IPS DF 6.9 (cell line): ENCODE data around the gene NRP2.

ENCODE experiments used
- DNase-seq: peaks from one replicate; pipeline ENCODE4 v3.0.0-alpha.2; 2013; ENCODE audit warnings: low read depth, low spot score
- H3K27ac ChIP-seq: one replicate; pipeline ENCODE4 v1.5.1; 2013; ENCODE audit warnings: low read length, control low read depth
- H3K27me3 ChIP-seq: 2 replicates; pipeline ENCODE4 v1.6.1; 2013; ENCODE audit warnings: mild to moderate bottlenecking, low read length; ENCODE audit not compliant: control insufficient read depth, insufficient read depth
- H3K36me3 ChIP-seq: 2 replicates; pipeline ENCODE4 v1.6.1; 2013; ENCODE audit warnings: low read length; ENCODE audit not compliant: control insufficient read depth, insufficient read depth
- H3K4me1 ChIP-seq: 2 replicates; pipeline ENCODE4 v1.6.1; 2013; ENCODE audit warnings: low read length; ENCODE audit not compliant: control insufficient read depth, insufficient read depth
- H3K4me3 ChIP-seq: 2 replicates; pipeline ENCODE4 v1.5.1; 2013; ENCODE audit warnings: mild to moderate bottlenecking, low read length
- H3K9me3 ChIP-seq: 2 replicates; pipeline ENCODE4 v1.6.1; 2013; ENCODE audit warnings: low read length, inconsistent platforms; ENCODE audit not compliant: control insufficient read depth, insufficient read depth
- WGBS: extraction: QIAGEN DNeasy Blood & Tissue Kit; methylation state at CpG from one replicate; pipeline ENCODE4 v1.1.7; 2013; ENCODE audit warnings: mixed read lengths, missing lambda C conversion rate; ENCODE audit not compliant: insufficient read length, insufficient coverage; 5-methylcytosine and 5-hydroxymethylcytosine counted together

The NRP2 gene

DNA sequence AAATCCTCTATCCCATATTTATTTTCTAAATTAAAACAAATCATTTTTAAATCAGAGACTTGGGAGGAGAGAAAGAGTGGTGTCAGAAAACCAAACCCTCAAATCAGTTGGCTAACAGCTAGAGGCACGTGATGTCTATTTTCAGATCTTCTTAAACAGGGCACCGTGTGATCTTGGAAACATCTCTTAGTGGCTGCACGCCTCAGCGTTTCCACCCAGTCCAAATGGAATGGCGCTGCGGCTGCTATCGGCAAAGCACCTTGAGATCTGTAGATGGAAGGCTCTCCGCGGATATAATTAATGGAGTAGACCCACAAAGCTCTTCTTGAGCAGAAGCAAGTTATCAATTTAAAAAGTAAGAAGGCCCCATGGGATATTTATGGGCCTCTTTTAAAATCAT, 50.0 kb downstream of the NRP2 start:
- Histone ChIP-seq H3K9me3 (no peaks in the 10 kb centered on the region), H3K36me3 (peaks cover 3% of the 10 kb centered on the region; the same call in 1 of the 2 replicates), H3K27me3 (no peaks in the 10 kb centered on the region), H3K4me3 (no peak overlapping the region), H3K4me1 (peaks cover 10% of the 10 kb centered on the region; the same call in 1 of the 2 replicates), H3K27ac (no peak overlapping the region)
- WGBS, result no CpG with 5 or more reads among the region's 9 CpGs
- no peak for DNase-seq

GRCh38 chr2:205733082-205733481, 50.8 kb downstream of the NRP2 start:
- Histone ChIP-seq H3K4me1 (peaks cover 10% of the 10 kb centered on the region; the same call in 1 of the 2 replicates), H3K27me3 (no peaks in the 10 kb centered on the region), H3K4me3 (no peak overlapping the region), H3K27ac (no peak overlapping the region), H3K9me3 (no peaks in the 10 kb centered on the region), H3K36me3 (peaks cover 3% of the 10 kb centered on the region; the same call in 1 of the 2 replicates)
- no peak for DNase-seq
- WGBS, result no CpG with 5 or more reads among the region's 9 CpGs

- Histone ChIP-seq H3K4me3 (no peak overlapping the region), H3K27me3 (no peaks in the 10 kb centered on the region), H3K9me3 (no peaks in the 10 kb centered on the region), H3K36me3 (0 out of 2 replicates have a peak, but pooled peaks cover under 1% of the 10 kb centered on the region), H3K27ac (no peak overlapping the region), H3K4me1 (peaks cover 10% of the 10 kb centered on the region; the same call in 1 of the 2 replicates)
- no peak for DNase-seq
- no CpG with 5 or more reads among the region's 14 CpGs for WGBS
These were observed 51.3 kb downstream of the NRP2 start for GRCh38 chr2:205733648-205734047.

- H3K4me1 ChIP-seq, result peaks cover 10% of the 10 kb centered on the region; the same call in 1 of the 2 replicates
- no peak overlapping the region for H3K4me3 ChIP-seq
- no peaks in the 10 kb centered on the region for H3K27me3 ChIP-seq
- no peaks in the 10 kb centered on the region for H3K9me3 ChIP-seq
- no peak overlapping the region for H3K27ac ChIP-seq
- no peaks in the 10 kb centered on the region for H3K36me3 ChIP-seq
- no CpG with 5 or more reads among the region's 6 CpGs for WGBS
- DNase-seq, result no peak
These were observed 52.2 kb downstream of the NRP2 start for GRCh38 chr2:205734436-205735037.

- peaks cover 8% of the 10 kb centered on the region for H3K36me3 ChIP-seq
- no peaks in the 10 kb centered on the region for H3K9me3 ChIP-seq
- WGBS, result no CpG with 5 or more reads among the region's 15 CpGs
These were observed 56.0 kb downstream of the NRP2 start for GRCh38 chr2:205738117-205738968.

GRCh38 chr2:205739620-205740019, 57.3 kb downstream of the NRP2 start:
- WGBS, result no CpG with 5 or more reads among the region's 1 CpG

More at GRCh38 chr2:205738117-205738968, 56.0 kb downstream of the NRP2 start:
- no peak for DNase-seq
- H3K27ac ChIP-seq, result no peak overlapping the region
- peaks cover 4% of the 10 kb centered on the region; the same call in 1 of the 2 replicates for H3K4me1 ChIP-seq
- H3K27me3 ChIP-seq, result no peaks in the 10 kb centered on the region
- no peak overlapping the region for H3K4me3 ChIP-seq

GRCh38 chr2:205740381-205740780, 58.1 kb downstream of the NRP2 start:
- H3K4me1 ChIP-seq, result no peaks in the 10 kb centered on the region
- H3K9me3 ChIP-seq, result no peaks in the 10 kb centered on the region
- no peaks in the 10 kb centered on the region for H3K27me3 ChIP-seq
- no peak overlapping the region for H3K27ac ChIP-seq
- WGBS, result no CpG with 5 or more reads among the region's 8 CpGs
- no peak overlapping the region for H3K4me3 ChIP-seq
- peaks cover 9% of the 10 kb centered on the region for H3K36me3 ChIP-seq
- no peak for DNase-seq

More at GRCh38 chr2:205739620-205740019, 57.3 kb downstream of the NRP2 start:
- Histone ChIP-seq H3K27me3 (no peaks in the 10 kb centered on the region), H3K27ac (no peak overlapping the region), H3K4me3 (no peak overlapping the region), H3K36me3 (peaks cover 9% of the 10 kb centered on the region), H3K4me1 (no peaks in the 10 kb centered on the region), H3K9me3 (no peaks in the 10 kb centered on the region)
- DNase-seq, result no peak

DNA sequence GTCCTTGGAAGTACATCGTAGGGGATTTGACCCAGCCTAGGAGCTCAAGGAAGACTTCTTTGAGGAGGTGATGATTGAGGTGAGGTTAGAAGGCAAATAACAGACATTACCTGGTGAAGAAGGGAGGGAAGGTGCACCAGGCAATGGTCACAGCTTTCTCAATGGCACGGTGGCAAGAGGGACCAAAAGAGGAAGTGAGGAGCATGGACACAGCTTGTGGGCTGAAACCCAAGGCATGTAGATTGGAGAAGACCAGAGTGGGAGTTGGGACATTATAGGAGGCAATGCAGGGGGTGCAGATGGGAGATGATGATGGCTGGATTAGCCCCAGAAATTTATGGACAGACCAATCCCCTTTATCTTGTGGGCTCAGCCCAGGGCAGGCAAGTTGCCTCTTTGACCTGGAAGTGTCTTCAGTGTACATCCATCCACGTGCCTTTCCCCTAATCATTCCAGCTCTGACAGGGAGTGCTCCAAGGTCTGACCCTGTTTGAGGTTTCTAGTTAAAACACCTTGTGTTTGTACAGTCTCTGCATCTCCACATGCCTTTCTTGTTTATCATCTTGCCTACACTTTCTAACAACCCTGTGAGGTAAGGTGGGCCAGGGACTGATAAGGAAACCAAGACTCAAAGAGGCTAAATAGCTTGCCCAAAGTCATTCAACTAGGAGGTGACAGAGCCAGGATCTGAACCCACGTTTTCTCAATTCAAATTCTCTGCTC, 59.1 kb downstream of the NRP2 start:
- WGBS, result no CpG with 5 or more reads among the region's 4 CpGs
- no peak overlapping the region for H3K27ac ChIP-seq
- no peaks in the 10 kb centered on the region for H3K9me3 ChIP-seq
- peaks cover 9% of the 10 kb centered on the region for H3K36me3 ChIP-seq
- no peak overlapping the region for H3K4me3 ChIP-seq
- H3K4me1 ChIP-seq, result no peaks in the 10 kb centered on the region
- DNase-seq, result no peak
- H3K27me3 ChIP-seq, result no peaks in the 10 kb centered on the region

DNA sequence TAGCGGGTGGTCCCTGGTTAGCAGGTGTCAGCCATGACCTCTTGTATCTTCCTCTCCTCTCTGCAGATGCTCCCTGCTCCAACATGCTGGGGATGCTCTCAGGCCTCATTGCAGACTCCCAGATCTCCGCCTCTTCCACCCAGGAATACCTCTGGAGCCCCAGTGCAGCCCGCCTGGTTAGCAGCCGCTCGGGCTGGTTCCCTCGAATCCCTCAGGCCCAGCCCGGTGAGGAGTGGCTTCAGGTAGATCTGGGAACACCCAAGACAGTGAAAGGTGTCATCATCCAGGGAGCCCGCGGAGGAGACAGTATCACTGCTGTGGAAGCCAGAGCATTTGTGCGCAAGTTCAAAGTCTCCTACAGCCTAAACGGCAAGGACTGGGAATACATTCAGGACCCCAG, 60.8 kb downstream of the NRP2 start:
- peaks cover 9% of the 10 kb centered on the region for H3K36me3 ChIP-seq
- no CpG with 5 or more reads among the region's 11 CpGs for WGBS

DNA sequence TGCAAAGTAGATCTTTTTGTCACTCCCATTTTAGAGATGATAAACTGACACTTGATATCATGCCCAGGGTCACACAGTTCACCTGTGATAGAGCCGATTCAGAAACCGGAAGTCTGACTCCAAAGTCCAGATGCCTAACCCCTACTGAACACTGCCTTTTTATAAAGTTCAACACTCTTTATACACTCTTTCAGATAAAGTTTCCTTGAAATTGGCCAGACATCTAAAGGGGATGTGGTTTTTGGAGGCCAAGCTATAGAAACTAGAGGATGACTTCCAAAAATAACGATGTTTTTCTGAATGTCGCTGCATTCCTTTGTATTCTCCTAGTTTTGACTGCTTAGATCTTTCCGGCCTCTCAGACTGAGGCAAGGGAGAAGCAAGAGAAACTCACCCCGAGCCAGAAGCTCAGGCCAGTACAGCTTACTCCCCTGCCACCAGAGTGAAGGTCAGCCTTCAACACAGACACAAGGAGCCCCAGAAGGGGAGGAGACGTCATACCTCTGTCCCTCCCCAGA, 61.8 kb downstream of the NRP2 start:
- Histone ChIP-seq H3K9me3 (no peaks in the 10 kb centered on the region), H3K4me3 (no peak overlapping the region), H3K4me1 (peaks cover 6% of the 10 kb centered on the region; the same call in 1 of the 2 replicates), H3K36me3 (peaks cover 9% of the 10 kb centered on the region), H3K27ac (no peak overlapping the region), H3K27me3 (no peaks in the 10 kb centered on the region)
- WGBS, result no CpG with 5 or more reads among the region's 7 CpGs
- no peak for DNase-seq

More for the DNA sequence above, 60.8 kb downstream of the NRP2 start:
- Histone ChIP-seq H3K4me1 (peaks cover 4% of the 10 kb centered on the region; the same call in 1 of the 2 replicates), H3K4me3 (no peak overlapping the region), H3K9me3 (no peaks in the 10 kb centered on the region), H3K27ac (no peak overlapping the region), H3K27me3 (no peaks in the 10 kb centered on the region)
- DNase-seq, result no peak
